ENCODE results near the gene SLC22A23.

GRCh38 chr6:3267162-3267561 is 189.7 kb downstream of the SLC22A23 start:
- TF ChIP-seq, protein P1, sequence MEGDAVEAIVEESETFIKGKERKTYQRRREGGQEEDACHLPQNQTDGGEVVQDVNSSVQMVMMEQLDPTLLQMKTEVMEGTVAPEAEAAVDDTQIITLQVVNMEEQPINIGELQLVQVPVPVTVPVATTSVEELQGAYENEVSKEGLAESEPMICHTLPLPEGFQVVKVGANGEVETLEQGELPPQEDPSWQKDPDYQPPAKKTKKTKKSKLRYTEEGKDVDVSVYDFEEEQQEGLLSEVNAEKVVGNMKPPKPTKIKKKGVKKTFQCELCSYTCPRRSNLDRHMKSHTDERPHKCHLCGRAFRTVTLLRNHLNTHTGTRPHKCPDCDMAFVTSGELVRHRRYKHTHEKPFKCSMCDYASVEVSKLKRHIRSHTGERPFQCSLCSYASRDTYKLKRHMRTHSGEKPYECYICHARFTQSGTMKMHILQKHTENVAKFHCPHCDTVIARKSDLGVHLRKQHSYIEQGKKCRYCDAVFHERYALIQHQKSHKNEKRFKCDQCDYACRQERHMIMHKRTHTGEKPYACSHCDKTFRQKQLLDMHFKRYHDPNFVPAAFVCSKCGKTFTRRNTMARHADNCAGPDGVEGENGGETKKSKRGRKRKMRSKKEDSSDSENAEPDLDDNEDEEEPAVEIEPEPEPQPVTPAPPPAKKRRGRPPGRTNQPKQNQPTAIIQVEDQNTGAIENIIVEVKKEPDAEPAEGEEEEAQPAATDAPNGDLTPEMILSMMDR (IDR thresholded peaks at IDR 0.05; ENCODE audit: insufficient read depth, low read depth, low read length), result no peak
- no peak for TF ChIP-seq EZH2 (IDR thresholded peaks at IDR 0.05; ENCODE audit: insufficient read depth, low read length)
